ENCODE data around the gene YJU2. TPM values are rescaled to one million over a fixed set of nuclear protein-coding genes. Genes with fewer than 3 reads are reported as not detected.

Gene YJU2
- total and polyA plus RNA-seq, 2 of the 13 experiments (the other 11 are each of a cell fraction or from before 2014, with no cell fraction given): 9.3 to 17.9 TPM

DNA sequence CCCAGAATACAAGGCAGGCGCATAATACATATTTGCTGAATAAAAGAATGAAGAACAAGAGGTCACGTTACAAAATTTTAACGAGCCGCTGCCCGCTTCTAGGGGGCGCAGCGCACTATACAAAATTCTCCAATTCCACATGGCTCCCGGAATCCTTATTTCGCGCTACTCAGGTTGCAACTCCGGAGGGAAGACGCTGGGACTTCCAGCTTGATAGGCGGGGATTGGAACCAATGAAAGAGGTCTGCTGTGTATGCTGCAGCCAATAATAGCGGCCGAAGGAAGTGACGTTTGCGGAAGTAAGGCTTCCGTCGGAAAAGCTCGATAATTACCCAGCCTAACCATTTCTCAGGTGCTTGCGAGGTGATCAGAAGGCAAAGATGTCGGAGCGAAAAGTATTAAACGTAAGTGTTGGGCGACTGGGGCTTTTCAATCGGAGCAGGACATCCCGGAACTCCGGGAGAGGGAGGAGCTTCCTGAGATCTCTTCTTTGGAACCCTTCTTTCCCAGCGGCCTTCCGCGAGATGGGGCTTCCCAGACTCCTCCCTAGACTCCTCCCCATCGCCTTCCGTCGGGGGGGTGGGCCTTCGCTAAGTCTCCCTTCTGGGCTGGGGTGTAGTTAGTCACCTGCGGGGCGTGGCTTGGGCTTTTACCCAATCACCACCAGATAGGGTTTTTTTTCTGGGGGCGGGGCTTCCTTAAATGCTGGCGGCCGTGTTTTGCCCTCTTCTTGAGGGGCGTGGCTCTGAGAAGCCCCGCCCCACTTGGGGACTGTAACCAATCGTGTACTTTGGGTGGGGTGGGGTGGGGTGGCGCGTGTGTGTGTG lies at the start of gene YJU2 (continued):
- TF ChIP-seq, protein P1, sequence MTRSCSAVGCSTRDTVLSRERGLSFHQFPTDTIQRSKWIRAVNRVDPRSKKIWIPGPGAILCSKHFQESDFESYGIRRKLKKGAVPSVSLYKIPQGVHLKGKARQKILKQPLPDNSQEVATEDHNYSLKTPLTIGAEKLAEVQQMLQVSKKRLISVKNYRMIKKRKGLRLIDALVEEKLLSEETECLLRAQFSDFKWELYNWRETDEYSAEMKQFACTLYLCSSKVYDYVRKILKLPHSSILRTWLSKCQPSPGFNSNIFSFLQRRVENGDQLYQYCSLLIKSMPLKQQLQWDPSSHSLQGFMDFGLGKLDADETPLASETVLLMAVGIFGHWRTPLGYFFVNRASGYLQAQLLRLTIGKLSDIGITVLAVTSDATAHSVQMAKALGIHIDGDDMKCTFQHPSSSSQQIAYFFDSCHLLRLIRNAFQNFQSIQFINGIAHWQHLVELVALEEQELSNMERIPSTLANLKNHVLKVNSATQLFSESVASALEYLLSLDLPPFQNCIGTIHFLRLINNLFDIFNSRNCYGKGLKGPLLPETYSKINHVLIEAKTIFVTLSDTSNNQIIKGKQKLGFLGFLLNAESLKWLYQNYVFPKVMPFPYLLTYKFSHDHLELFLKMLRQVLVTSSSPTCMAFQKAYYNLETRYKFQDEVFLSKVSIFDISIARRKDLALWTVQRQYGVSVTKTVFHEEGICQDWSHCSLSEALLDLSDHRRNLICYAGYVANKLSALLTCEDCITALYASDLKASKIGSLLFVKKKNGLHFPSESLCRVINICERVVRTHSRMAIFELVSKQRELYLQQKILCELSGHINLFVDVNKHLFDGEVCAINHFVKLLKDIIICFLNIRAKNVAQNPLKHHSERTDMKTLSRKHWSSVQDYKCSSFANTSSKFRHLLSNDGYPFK (CRISPR knock-in tag; IDR thresholded peaks at IDR 0.05; ENCODE audit: borderline replicate concordance): peak; percentile 85; the same call in 1 of the 2 replicates
- TF ChIP-seq THAP11 (CRISPR knock-in tag; IDR thresholded peaks at IDR 0.05) (peak; percentile 96), TRIM22 (IDR thresholded peaks at IDR 0.05) (no peak), ZNF878 (CRISPR knock-in tag; IDR thresholded peaks at IDR 0.05) (no peak), MTA1 (CRISPR knock-in tag; IDR thresholded peaks at IDR 0.05; ENCODE audit: borderline replicate concordance) (no peak), ZNF207 (IDR thresholded peaks at IDR 0.05; ENCODE audit: borderline replicate concordance) (no peak), ZMYM2 (CRISPR knock-in tag; IDR thresholded peaks at IDR 0.05) (0 out of 2 replicates have a peak, but pooled peaks have one; percentile 19), ZBTB1 (CRISPR knock-in tag; IDR thresholded peaks at IDR 0.05; ENCODE audit: borderline replicate concordance) (no peak), HDAC6 (IDR thresholded peaks at IDR 0.05; ENCODE audit: low read depth, low read length) (no peak), ZBTB46 (CRISPR knock-in tag; IDR thresholded peaks at IDR 0.05; ENCODE audit: borderline replicate concordance) (no peak), ZNF350 (CRISPR knock-in tag; IDR thresholded peaks at IDR 0.05; ENCODE audit: borderline replicate concordance, low read depth) (no peak; the same call in 1 of the 2 replicates), MAF1 (CRISPR knock-in tag; IDR thresholded peaks at IDR 0.05; ENCODE audit: borderline replicate concordance) (no peak), MAZ (IDR thresholded peaks at IDR 0.05; ENCODE audit: borderline replicate concordance, low read depth, low read length) (peak; percentile 51; the same call in 1 of the 2 replicates), MAZ (CRISPR knock-in tag; IDR thresholded peaks at IDR 0.05; ENCODE audit: low read depth) (no peak), MYNN (CRISPR knock-in tag; IDR thresholded peaks at IDR 0.05; ENCODE audit: low read depth) (peak; percentile 73; the same call in 1 of the 2 replicates), SIN3A (IDR thresholded peaks at IDR 0.05; ENCODE audit: borderline replicate concordance, low read depth, low read length) (peak; percentile 45)
- TF ChIP-seq, protein P2, sequence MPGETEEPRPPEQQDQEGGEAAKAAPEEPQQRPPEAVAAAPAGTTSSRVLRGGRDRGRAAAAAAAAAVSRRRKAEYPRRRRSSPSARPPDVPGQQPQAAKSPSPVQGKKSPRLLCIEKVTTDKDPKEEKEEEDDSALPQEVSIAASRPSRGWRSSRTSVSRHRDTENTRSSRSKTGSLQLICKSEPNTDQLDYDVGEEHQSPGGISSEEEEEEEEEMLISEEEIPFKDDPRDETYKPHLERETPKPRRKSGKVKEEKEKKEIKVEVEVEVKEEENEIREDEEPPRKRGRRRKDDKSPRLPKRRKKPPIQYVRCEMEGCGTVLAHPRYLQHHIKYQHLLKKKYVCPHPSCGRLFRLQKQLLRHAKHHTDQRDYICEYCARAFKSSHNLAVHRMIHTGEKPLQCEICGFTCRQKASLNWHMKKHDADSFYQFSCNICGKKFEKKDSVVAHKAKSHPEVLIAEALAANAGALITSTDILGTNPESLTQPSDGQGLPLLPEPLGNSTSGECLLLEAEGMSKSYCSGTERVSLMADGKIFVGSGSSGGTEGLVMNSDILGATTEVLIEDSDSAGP (CRISPR knock-in tag; IDR thresholded peaks at IDR 0.05; ENCODE audit: borderline replicate concordance): peak; percentile 75; the same call in 1 of the 2 replicates
- TF ChIP-seq, protein P3, sequence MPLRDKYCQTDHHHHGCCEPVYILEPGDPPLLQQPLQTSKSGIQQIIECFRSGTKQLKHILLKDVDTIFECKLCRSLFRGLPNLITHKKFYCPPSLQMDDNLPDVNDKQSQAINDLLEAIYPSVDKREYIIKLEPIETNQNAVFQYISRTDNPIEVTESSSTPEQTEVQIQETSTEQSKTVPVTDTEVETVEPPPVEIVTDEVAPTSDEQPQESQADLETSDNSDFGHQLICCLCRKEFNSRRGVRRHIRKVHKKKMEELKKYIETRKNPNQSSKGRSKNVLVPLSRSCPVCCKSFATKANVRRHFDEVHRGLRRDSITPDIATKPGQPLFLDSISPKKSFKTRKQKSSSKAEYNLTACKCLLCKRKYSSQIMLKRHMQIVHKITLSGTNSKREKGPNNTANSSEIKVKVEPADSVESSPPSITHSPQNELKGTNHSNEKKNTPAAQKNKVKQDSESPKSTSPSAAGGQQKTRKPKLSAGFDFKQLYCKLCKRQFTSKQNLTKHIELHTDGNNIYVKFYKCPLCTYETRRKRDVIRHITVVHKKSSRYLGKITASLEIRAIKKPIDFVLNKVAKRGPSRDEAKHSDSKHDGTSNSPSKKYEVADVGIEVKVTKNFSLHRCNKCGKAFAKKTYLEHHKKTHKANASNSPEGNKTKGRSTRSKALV (CRISPR knock-in tag; IDR thresholded peaks at IDR 0.05): no peak
